Stimulated activated CD8-positive, alpha-beta memory T cell treated with anti-CD3 and anti-CD28 coated beads, Interleukin-2, amount 100 ng/mL, for 48 hours (primary cell): ENCODE data around the gene PDIA2.
A peak's percentile ranks its signal among the peaks of the same experiment; 100 is the strongest.
"Not testable (repeated sequence)": the region's sequence is repeated elsewhere in the genome, so short reads cannot be mapped to it uniquely, and the experiment has no call there.

Experiments used
- DNase-seq, 2 donors: peaks; one replicate each; pipeline ENCODE4 v3.0.0-alpha.2; 2020; ENCODE audit warnings: low read depth in 2 of 2

The PDIA2 gene, protein sequence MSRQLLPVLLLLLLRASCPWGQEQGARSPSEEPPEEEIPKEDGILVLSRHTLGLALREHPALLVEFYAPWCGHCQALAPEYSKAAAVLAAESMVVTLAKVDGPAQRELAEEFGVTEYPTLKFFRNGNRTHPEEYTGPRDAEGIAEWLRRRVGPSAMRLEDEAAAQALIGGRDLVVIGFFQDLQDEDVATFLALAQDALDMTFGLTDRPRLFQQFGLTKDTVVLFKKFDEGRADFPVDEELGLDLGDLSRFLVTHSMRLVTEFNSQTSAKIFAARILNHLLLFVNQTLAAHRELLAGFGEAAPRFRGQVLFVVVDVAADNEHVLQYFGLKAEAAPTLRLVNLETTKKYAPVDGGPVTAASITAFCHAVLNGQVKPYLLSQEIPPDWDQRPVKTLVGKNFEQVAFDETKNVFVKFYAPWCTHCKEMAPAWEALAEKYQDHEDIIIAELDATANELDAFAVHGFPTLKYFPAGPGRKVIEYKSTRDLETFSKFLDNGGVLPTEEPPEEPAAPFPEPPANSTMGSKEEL

DNA sequence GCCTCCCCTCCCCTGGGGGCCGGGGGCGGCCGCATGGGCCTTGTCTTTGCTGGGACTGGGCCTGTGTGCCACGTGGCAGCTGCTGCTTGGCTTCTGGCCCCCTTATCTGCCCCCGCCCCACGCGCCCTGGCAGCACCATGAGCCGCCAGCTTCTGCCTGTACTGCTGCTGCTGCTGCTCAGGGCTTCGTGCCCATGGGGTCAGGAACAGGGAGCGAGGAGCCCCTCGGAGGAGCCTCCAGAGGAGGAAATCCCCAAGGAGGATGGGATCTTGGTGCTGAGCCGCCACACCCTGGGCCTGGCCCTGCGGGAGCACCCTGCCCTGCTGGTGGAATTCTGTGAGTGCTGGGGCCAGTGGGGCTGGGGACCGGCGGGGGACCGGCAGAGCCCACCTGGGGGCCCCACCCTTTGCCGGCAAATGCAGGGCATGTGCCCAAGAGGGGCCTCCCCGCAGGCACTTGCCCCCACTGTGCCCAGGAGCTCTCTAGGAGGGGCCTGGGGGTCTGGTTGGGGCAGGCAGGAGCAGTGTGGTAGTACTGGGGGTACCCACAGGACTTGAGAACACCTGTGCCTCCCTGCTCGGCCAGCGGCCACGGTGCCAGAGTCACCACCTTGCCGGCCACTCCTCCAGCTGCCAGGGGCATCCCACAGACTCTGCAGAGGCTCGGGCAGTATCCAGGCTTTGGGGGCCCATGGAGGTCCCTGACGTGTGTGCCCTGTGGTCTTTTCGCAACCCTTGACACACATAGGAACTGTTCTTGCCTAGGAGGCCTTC, at the start of gene PDIA2:
Gene PDIA2 (plus strand): TSS at position 132 of the 773 bp plus-strand sequence. CDS start 6 bp downstream, at position 138.
- no peak for DNase-seq

GRCh38 chr16:234468-235305, 48.3 kb upstream of the PDIA2 start, which contains the start of gene FAM234A:
TSS of gene FAM234A (plus strand) at chr16:234821. CDS start at chr16:254414, 19,593 bp downstream.
- peak; percentile 90 to 97 for DNase-seq

GRCh38 chr16:239948-240277, 43.1 kb upstream of the PDIA2 start:
- no peak for DNase-seq

- no peak for DNase-seq
Observed at GRCh38 chr16:240559-240958, 42.4 kb upstream of the PDIA2 start.

- DNase-seq: no peak
Observed at GRCh38 chr16:242281-242680, 40.7 kb upstream of the PDIA2 start.

GRCh38 chr16:243348-243747, 39.6 kb upstream of the PDIA2 start:
- no peak for DNase-seq

DNA sequence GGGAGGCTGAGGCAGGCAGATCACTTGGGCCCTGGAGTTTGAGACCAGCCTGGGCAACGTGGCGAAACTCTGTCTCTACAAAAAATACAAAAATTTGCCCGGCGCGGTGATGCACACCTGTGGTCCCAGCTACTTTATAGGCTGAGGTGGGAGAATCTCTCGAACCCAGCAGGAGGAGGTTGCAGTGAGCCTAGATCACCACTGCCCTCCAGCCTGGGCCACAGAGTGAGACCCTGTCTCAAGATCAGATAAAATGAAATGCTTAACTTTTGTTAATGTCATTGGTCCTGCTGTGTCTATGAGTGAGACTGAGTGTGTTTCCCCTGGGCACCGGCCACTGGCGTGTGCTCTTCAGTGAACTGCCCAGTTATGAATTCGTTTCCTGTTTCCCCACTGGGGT, 37.9 kb upstream of the PDIA2 start:
- DNase-seq: no peak

DNA sequence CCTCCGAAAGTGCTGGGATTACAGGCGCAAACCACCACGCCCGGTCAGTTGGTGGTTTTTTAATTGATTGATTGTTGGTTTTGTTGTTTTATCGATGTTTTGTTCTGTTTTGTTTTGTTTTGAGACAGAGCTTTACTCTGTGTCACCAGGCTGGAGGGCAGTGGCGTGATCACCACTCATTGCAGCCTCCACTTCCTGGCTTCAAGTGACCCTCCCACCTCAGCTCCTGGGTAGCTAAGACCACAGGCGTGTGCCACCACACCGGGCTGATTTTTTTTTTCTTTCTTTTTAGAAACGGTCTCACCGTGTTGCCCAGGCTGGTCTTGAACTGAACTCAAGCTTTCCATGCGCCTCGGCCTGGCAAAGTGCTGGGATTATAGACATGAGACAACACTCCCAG, 35.9 kb upstream of the PDIA2 start:
- no peak for DNase-seq

DNA sequence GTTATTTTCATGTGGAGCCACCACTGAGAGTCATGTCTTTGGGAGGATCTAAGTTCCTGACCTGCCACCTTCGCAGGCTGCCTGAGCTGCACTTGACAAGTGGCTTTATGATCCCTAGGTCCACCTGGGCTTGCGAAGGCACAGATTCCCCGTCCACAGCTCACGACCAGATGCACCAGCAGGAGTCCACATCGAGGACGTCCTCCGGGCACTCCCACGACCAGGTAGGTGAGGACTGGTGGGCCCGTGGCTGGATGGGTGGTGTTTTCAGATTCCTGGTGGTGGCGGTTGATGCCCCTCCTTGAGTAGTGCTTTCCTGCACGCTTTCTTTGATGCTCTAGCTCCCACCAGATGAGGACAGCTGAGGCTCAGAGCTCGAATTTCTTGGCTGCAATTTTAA, 33.5 kb upstream of the PDIA2 start:
- DNase-seq: no peak

- peak in 1 of 2 donors; percentile 14 for DNase-seq
Observed at GRCh38 chr16:252366-253337, 30.3 kb upstream of the PDIA2 start.

GRCh38 chr16:253833-254232, 29.1 kb upstream of the PDIA2 start:
- no peak for DNase-seq

DNA sequence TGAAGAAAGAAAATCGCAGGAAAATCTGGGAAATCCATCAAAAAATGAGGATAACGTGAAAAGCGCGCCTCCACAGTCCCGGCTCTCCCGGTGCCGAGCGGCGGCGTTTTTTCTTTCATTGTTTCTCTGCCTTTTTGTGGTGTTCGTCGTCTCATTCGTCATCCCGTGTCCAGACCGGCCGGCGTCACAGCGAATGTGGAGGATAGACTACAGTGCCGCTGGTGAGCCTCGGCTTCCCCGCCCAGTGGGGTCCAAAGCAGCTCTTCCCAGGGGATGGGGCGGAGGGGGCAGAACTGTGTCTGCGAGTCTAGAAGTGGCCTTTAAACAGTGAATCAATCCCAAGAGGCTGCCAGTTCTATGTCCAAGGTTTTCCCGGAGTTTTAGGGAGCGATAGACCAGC, 28.5 kb upstream of the PDIA2 start:
- DNase-seq: no peak

- DNase-seq: no peak
Observed at GRCh38 chr16:255183-255582, 27.8 kb upstream of the PDIA2 start.

DNA sequence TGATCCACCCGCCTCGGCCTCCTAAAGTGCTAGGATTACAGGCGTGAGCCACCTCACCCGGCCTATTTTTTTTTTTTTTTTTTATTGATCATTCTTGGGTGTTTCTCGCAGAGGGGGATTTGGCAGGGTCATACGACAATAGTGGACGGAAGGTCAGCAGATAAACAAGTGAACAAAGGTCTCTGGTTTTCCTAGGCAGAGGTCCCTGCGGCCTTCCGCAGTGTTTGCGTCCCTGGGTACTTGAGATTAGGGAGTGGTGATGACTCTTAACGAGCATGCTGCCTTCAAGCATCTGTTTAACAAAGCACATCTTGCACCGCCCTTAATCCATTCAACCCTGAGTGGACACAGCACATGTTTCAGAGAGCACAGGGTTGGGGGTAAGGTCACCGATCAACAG, 24.9 kb upstream of the PDIA2 start:
- not testable (repeated sequence) for DNase-seq

DNA sequence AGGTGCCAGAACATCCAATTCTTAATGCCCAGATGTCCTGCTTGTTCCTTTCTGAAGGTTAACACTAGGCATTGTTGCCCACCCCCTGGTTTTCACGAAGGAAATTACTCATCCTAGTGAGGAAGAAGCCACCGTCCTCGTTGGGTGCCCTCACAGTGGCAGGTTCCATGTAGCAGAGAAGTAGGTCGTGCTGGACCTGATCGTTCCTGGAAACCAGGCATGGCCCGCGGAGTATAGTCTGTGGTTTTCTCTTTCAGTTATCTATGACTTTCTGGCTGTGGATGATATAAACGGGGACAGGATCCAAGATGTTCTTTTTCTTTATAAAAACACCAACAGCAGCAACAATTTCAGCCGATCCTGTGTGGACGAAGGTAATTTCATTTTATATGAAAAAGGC, 23.7 kb upstream of the PDIA2 start:
- no peak for DNase-seq

DNA sequence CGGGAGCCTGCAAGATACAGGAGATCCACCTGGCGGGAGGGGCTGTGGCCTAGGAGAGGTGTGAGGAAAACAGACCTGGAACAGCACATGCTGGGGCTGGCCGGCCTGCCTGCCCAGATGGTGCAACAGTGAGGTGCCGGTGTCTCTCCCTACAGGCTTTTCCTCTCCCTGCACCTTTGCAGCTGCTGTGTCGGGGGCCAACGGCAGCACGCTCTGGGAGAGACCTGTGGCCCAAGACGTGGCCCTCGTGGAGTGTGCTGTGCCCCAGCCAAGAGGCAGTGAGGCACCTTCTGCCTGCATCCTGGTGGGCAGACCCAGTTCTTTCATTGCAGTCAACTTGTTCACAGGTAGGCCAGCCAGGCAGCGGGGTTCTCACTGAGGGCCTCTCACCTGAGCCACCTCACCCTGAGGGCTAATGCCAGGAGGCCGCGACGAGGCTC, 23.1 kb upstream of the PDIA2 start:
- DNase-seq: no peak

DNA sequence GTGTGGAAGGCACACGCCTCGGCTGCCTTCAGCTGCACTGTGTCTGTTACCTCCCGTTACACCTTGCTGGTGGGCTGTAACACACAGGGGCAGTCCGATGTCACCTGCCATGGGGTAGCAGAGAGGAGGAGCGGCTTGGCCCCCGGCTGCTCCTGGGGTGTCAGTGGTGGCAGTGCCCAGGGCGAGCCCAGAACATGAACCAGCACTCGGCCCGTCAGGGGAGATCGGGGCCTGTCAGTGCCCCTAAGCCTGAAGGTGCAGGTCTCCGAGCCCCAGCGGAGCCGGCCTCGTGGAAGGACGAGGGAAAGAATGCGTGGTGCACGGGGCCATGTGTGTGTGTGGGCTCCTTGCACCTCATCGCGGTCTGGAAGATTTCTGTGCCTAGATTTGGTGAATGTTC, 22.6 kb upstream of the PDIA2 start:
- DNase-seq: no peak

GRCh38 chr16:261031-261691, 21.8 kb upstream of the PDIA2 start:
- no peak for DNase-seq

DNA sequence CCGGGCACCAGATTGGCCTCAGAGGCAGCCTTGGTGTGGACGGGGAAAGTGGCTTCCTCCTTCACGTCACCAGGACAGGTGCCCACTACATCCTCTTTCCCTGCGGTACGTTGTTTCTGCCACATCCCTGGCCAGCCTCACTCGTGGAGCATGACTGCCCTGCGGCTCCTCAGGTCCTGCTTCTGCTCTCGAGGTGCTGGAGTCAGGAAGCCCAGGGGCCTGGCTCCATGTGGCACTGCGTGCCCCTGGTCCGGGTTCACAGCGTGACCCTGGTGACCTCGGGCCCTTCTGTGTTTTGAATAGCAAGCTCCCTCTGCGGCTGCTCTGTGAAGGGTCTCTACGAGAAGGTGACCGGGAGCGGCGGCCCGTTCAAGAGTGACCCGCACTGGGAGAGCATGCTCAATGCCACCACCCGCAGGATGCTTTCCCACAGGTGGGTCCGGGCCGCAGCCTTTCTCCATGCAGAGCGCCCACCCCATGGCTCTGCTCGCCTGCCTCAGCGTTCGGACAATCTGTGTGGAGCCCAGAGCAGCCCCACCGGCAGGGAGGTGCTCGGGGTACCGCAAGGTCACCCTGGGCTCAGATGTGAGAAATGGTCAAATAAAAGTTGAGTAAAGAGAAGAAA, 20.7 kb upstream of the PDIA2 start:
- no peak for DNase-seq
